Measurements from ENCODE around the gene ADGRL3. TPM values are rescaled to one million over a fixed set of nuclear protein-coding genes. Genes with fewer than 3 reads are reported as not detected.

The ADGRL3 gene
- total and polyA plus RNA-seq, 8 donors = 0.08 to 1.4 (median 0.24) TPM

DNA sequence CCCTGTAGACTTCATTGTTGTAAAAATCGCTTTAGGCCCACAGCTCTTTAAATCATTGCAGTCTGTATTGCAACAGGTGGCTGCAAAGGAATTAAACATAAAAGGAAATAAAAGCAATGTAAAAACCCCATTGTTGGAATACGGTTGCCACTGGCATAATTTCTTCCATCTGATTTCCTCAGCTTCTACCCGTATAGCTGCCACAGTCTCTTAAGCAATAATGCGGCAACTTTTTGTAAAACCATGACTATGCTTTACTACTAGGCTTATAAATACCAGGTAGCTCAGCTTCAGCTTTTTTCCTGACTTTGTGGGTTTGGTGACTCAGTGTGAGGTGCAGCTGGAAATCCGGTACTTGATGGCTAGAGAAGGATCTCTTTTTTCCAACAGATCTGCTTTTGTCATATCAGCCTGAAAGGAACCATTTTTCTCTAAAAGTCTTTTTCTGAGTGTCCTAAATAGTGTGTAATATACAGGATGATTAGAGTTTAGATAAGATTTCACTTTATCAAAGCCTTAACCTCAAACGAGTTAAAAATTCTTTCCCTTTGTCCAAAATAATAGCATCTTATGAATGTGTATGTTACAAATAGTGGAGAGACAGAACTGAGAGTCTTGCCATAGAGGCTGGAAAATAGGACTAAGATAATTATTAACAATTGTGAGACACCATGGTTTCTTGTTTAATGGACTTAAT is 268.0 kb downstream of the ADGRL3 start:
- TF ChIP-seq, protein P1, sequence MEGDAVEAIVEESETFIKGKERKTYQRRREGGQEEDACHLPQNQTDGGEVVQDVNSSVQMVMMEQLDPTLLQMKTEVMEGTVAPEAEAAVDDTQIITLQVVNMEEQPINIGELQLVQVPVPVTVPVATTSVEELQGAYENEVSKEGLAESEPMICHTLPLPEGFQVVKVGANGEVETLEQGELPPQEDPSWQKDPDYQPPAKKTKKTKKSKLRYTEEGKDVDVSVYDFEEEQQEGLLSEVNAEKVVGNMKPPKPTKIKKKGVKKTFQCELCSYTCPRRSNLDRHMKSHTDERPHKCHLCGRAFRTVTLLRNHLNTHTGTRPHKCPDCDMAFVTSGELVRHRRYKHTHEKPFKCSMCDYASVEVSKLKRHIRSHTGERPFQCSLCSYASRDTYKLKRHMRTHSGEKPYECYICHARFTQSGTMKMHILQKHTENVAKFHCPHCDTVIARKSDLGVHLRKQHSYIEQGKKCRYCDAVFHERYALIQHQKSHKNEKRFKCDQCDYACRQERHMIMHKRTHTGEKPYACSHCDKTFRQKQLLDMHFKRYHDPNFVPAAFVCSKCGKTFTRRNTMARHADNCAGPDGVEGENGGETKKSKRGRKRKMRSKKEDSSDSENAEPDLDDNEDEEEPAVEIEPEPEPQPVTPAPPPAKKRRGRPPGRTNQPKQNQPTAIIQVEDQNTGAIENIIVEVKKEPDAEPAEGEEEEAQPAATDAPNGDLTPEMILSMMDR (IDR thresholded peaks at IDR 0.05) = no peak
- no peak for FAIRE-seq
- intact Hi-C loops (cut with DNase I) = no loop called here
- no peak overlapping the region for H3K4me3 ChIP-seq
- H3K27me3 ChIP-seq = no peaks in the 10 kb centered on the region
- 51 to 64% methylated on average over 6 of the region's 6 CpGs for WGBS, 2 donors
- ATAC-seq = no peak
- no peaks in the 10 kb centered on the region for H3K9me3 ChIP-seq
- no peaks in the 10 kb centered on the region for H3K36me3 ChIP-seq
- H3K27ac ChIP-seq = no peak overlapping the region
- H3K4me1 ChIP-seq = no peaks in the 10 kb centered on the region
- no peak for DNase-seq

GRCh38 chr4:61473306-61473705 is 273.2 kb downstream of the ADGRL3 start:
- no peaks in the 10 kb centered on the region for H3K4me1 ChIP-seq
- no peaks in the 10 kb centered on the region for H3K36me3 ChIP-seq
- WGBS, 2 donors = 62 to 69% methylated on average over 3 of the region's 3 CpGs
- no peak overlapping the region for H3K27ac ChIP-seq
- no peaks in the 10 kb centered on the region for H3K9me3 ChIP-seq
- no peaks in the 10 kb centered on the region for H3K27me3 ChIP-seq
- DNase-seq (no peak), ATAC-seq (no peak), FAIRE-seq (no peak)
- intact Hi-C loops (cut with DNase I) = no loop called here
- H3K4me3 ChIP-seq = no peak overlapping the region
- TF ChIP-seq, protein P1 (IDR thresholded peaks at IDR 0.05) = no peak

GRCh38 chr4:61478340-61478739 is 278.2 kb downstream of the ADGRL3 start:
- ATAC-seq (no peak), FAIRE-seq (no peak), DNase-seq (no peak)
- Histone ChIP-seq H3K4me1 (no peaks in the 10 kb centered on the region), H3K4me3 (no peak overlapping the region), H3K36me3 (no peaks in the 10 kb centered on the region), H3K27ac (no peak overlapping the region), H3K9me3 (no peaks in the 10 kb centered on the region), H3K27me3 (no peaks in the 10 kb centered on the region)
- intact Hi-C loops (cut with DNase I) = no loop called here
- TF ChIP-seq, protein P1 (IDR thresholded peaks at IDR 0.05) = no peak

DNA sequence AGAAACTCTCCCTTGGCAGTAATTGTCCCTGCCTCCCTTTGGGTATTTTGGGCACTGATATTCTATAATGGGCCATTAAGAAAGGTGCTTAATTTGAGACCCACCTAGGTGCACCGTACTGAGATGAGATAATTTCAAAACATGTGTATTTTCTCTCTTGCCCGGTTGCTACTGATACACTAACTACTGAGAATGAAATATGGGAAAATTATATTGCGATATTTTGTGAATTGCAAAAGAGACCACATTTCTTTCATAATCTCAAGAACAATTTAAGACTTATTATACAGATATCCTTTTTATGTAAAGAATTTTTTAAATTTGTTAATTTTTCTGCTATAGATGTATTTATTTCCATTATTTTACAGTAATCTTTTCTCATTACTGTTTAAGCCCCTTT is 284.9 kb downstream of the ADGRL3 start:
- Histone ChIP-seq H3K36me3 (no peaks in the 10 kb centered on the region), H3K27ac (no peak overlapping the region), H3K27me3 (no peaks in the 10 kb centered on the region), H3K4me1 (no peaks in the 10 kb centered on the region), H3K9me3 (no peaks in the 10 kb centered on the region), H3K4me3 (no peak overlapping the region)
- intact Hi-C loops (cut with DNase I) = no loop called here
- DNase-seq (no peak), FAIRE-seq (no peak), ATAC-seq (no peak)
- TF ChIP-seq, protein P1 (IDR thresholded peaks at IDR 0.05) = no peak
- WGBS, 2 donors = 69 to 81% methylated on average over 3 of the region's 3 CpGs

DNA sequence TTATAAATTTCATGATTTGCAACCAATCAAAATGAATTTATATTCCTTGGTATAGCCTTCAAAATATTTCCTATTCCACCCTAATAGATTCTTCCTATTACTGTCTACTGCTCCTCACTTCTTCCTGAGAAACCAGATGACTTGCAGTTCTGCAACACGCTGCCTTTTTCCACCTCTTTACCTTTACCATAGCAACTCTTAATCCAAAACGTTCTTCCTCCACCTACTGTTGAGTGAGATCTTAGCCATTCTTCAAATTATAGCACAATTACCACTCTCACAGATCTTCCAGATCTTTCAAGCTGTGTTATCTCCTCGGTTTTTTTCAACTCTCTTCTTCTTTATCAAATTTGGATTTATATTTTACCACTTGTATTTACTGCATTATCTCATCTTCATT is 289.8 kb downstream of the ADGRL3 start:
- WGBS, 2 donors = 24 to 39% methylated on average over 3 of the region's 3 CpGs
- Histone ChIP-seq H3K36me3 (no peaks in the 10 kb centered on the region), H3K4me3 (no peak overlapping the region), H3K4me1 (no peaks in the 10 kb centered on the region), H3K27me3 (no peaks in the 10 kb centered on the region), H3K9me3 (no peaks in the 10 kb centered on the region), H3K27ac (no peak overlapping the region)
- no peak for FAIRE-seq
- no peak for DNase-seq
- no peak for ATAC-seq
- TF ChIP-seq, protein P1 (IDR thresholded peaks at IDR 0.05) = no peak
- intact Hi-C loops (cut with DNase I) = no loop called here

All from pancreas (tissue), 10 donors.